GM21576 (cell line): ENCODE data around the gene TENM4.
"Not testable (repeated sequence)": the region's sequence is repeated elsewhere in the genome, so short reads cannot be mapped to it uniquely, and the experiment has no call there.

Source experiments
- ATAC-seq: cut with Tn5 transposase; IDR thresholded peaks from one replicate; pipeline ENCODE4 v1.9.1; 2021; ENCODE audit warnings: mild to moderate bottlenecking, moderate library complexity; ENCODE audit not compliant: unreplicated experiment

The TENM4 gene

DNA sequence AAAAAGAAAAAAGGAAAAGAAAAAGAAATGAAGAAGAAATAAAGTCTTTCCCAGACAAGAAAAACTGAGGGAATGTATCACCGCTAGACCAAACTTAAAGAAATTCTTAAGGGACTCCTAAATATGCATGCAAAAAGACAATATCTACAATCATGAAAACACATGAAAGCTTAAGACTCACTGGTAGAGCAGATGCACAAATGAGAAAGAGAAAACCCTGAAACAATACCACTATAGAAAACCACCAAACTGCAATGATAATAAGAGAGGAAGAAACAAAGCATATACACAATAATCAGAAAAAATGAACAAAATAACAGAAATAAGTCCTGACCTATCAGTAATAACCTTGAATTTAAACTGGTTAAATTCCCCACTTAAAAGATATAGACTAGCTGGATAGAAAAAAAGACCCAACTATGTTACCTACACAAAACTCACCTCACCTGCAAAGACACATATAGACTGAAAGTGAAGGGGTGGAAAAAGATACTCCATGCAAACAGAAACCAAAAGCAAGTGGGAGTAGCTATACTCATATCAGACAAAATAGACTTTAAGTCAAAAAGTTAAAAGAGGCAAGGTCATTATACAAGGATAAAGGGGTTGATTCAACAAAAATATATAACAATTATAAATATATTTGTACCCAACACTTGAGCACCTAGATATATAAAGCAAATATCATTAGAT lies 804.9 kb downstream of the TENM4 start:
- ATAC-seq = no peak

DNA sequence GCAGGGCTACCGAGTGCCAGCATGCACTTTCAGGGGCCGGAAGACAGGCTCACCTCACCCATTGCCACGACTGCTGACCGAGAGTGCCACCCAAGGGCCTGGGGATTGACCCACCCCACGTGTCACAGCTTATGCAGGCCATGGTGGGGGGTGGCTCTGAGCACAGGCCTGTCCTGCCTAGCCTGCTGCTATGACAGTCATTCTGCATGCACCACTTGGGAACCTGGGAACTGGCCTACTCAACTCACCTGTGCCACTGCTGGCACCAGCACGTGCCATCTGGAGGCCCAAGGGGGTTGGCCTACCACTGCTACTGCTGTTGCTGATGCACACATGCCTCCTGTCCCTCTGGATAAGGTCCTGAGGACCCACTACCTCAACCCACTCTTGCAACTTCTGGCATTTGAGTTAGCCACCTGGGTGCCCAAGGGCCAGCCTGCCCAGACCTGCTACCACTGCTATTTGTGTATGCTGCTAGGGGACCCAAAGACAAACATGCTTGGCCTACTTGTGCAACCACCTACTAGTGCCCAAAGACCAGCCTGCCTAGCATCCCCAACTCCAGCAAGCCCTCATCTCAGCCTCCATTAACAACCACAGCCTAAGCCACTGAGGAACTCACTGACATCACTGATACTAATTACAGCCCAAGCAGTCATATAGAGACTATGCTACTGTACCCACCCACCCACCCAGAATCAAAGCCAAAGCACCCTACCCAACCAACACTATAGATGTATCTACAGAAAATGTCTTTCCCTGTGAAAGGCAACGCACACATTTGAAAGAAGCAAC lies 807.1 kb downstream of the TENM4 start:
- no peak for ATAC-seq

DNA sequence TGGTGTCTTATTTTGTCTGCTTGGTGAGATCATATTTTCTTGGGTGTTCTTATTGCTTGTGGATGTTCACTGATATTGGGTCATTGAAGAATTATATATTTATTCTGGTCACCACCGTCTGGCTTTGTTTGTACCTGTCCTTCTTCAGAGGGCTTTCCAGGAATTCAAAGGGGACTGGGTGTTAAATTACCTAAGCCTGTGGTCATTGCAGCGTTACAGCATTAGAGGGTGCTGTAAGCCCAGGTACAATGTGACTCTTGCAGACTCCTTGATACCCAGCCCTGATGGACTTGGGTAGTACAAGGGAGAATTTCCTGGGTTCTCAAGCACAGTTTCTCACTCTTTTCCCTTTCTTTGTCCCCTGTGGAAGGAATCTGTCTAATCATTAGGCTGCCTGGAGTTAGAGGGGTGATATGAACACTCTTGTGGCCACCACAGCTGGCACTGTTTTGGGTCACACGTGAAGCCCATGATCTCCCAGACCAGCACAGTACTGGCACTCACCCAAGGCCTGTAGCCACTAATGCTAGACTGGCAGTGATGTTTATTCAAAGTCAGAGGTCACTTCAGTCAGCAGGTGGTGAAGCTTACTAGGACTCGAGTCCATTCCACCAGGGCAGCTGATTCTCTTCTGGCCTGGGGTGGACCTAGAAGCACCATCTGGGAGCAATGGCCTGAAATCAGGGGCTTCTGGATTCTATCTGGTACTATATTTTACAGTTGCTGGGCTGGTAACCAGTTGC lies 810.1 kb downstream of the TENM4 start:
- ATAC-seq = no peak

DNA sequence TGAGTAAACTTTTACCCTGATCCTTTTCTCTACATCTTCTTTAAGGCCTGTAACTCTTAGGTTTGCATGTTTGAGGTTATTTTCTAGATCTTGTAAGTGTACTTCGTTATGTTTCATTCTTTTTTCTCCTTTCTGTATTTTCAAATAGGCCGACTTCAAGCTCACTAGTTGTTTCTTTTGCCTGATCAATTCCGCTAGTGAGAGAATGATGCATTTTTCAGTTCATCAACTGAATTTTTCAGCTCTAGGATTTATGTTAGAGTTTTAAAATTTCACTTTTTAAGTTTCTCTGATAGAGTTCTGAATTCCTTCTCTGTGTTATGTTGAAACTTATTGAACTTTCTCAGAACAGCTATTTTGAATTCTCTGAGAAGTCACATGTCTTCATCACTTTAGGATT lies 810.7 kb downstream of the TENM4 start:
- no peak for ATAC-seq

DNA sequence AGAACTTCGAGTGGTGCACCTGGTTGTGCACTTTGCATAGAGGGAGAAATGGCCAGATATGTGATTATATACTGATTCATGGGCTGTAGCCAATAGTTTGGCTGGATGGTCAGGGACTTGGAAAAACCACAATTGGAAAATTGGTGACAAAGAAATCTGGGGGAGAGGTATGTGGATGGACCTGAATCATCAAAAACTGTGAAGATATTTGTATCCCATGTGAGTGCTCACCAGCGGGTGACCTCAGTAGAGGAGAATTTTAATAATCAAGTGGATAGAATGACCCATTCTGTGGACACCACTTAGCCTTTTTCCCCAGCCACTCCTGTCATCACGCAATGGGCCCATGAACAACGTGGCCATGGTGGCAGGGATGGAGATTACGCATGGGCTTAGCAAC lies 818.2 kb downstream of the TENM4 start:
- no peak for ATAC-seq

DNA sequence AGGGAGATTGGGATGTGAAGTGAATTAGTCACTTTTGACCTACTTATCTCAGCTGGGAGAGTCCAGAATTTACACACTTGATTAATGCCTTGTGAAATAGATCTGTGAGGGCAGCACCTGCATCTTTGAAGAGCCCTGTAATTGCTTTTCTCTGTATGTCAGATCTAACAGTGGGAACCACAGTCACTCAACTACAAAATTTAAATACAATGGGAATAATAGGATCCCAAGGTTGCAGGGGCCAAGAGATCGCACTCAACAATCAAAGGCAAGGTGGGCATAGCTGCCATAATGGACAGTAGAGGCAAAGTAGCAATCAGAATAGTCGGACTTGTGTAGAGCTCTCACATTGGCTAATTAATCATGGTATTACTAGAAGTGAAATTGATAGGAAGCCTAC lies 820.7 kb downstream of the TENM4 start:
- no peak for ATAC-seq

DNA sequence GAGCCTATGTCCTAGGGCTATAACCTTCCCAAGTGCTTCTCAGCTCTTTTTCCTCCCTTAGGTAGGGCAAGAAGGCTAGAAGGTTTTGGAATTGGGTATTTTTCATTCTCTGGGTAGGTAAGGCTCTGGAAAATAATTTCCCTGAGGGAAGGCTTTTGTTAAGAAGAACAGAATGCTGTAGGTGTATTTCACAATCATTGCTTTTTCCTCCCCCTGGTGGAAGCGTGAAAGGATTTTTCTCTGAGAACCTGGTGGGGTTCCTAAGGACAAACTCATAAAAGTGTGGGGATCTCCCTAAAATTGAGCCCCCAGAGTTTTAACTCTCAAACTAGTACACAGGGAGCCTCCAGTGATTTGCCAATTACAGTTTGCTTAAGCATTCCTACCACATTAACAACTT lies 825.1 kb downstream of the TENM4 start:
- ATAC-seq = no peak

DNA sequence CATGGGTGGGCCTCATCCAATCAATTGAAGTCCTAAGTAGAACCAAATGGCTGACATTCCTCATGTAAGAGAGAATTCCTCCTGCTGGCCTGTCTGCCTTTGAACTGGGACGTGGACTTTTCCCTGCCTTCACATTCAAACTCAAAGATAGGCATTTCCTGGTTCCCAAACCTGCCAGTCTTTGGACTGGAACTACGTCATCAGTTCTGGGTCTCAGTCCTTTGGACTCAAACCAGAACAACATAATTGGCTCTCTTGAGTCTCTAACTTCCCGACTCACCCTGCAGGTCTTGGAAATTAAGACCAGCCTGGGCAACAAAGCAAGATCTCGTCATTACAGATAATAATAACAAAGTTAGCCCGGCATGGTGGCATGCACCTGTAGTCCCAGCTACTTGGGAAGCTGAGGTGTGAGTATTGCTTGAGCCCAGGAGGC lies 827.4 kb downstream of the TENM4 start:
- no peak for ATAC-seq

DNA sequence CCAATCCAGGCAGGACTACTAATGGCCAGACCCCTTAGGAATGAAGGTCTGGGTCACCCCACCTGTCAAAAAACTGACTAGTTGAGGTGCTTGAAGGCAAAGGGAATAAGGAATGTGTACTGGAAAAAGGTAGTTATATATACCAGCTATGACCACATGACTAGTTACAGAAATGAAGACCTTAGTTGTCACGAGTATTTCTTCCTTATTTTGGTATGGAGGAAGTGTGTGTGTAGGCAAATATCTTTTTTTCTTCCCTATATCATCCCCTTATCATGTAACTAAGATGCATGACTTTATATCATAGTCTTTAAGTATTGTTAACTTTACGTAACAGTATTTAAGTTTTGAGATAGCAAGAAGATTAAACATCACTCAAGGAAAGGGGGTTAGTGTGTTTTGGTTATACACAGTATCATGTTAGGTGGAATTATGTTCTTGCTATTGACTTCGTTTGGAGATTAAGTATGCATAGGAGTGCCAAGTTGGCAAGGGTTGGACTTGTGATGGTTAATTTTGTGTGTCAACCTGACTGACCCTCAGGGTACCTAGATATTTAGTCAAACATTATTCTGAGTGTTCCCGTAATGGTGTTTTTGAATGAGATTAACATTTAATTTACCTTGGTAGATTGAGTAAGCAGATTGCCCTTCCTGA lies 828.0 kb downstream of the TENM4 start:
- no peak for ATAC-seq

DNA sequence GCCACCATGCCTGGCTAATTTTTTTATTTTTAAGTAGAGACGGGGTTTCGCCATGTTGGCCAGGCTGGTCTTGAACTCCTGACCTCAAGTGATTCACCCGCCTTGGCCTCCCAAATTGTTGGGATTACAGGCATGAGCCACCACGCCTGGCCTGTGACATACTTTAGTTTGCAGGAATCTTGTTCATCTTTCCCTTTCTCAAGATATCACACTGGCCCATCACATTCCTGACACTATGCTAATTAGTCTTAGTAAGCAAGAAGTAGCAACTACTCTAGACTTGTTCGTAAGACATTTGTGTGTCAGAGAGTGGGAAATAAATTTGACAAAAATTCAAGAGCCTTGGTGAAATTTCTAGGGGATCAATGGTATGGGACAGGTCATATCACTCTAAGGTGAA lies 831.5 kb downstream of the TENM4 start:
- not testable (repeated sequence) for ATAC-seq

DNA sequence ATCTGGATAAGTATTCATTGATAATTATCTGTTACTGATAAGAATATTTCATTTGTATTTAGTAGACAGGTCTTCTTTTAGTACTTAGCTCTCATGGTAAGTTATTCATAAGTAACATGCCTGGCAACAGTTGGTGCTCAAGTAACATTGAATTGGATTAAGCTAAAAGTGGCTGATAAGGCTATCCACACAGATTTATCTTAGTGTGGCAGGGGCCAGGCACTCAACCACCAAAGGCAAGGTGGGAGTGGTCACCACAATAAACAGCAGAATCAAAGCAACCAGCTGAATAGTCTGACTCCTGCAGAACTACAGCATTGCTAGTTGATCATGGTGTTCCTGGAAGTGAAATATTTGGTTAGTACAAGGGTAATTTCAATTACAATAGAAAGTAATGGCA lies 833.1 kb downstream of the TENM4 start:
- ATAC-seq = no peak

DNA sequence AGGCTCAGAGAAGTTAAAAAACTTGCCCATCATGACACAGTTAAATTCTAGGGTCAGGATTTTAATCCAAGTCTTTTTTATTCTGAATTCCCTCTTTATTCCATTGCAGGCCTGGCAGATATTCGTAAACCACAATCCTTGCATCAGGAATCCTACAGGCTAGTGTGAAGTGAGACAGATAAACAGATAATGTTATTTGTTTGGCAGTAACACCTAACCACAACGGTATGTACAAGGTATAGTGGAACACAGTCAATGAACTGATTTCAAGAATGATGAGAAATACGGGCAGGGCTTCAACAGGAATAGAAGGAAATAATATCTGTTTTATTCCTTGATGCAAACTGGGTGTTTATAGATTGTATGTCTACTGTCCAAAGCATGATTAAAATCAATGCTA lies 834.2 kb downstream of the TENM4 start:
- no peak for ATAC-seq

DNA sequence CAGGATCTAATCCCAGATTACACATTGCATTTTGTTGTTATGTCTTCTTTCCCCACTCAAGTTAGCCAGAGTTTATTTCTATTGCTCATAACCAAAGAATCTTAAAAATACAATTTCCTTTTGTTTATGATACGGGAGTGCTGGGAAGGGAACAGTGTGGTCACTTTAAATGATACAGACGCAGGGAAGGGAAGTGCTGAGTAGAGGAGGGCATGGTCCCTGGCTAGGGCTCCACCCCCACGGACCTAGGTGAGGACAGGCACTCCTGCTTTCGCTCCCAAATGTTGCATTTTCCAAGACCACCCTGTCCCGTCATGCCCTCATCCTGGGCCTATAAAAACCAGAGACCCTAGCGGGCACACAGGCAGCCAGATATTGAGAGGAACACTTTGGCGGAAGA lies 835.5 kb downstream of the TENM4 start:
- ATAC-seq = no peak

DNA sequence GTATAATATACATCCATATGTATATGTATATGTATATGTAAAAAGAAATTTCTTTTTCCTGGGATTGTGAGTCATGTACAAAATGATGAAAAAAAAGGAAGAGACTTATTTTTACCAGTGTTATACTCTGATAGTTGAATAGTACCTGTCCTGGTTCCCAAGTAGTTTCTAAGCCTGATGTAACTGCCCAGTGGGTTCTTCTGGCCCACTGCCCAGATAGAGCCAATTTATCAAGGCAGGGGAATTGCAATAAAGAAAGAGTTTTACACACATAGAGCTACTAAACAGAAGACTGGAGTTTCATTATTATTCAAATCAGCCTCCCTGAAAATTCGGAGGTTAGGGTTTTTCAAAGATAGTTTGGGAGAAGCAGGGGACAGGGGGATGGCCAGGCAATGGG lies 837.0 kb downstream of the TENM4 start:
- no peak for ATAC-seq
